ENCODE measurements around the gene VPS37D. TPM values are rescaled to one million over a fixed set of nuclear protein-coding genes. Genes with fewer than 3 reads are reported as not detected.
A peak's percentile ranks its signal among the peaks of the same experiment; 100 is the strongest.

The VPS37D gene
- total and polyA plus RNA-seq, 2 donors (not counting 1 experiment from before 2014, with no cell fraction given) = 0.10 to 0.71 TPM

- Mint-ChIP-seq H3K4me1 (peaks cover 37% of the 10 kb centered on the region), H3K9me3 (ENCODE audit: insufficient read depth) (no peaks in the 10 kb centered on the region), H3K4me3 (peak overlapping the region; percentile 44), H3K27ac (no peak overlapping the region), H3K27me3 (no peaks in the 10 kb centered on the region)
- ChIA-PET CTCF (interaction anchor here (1.8 kb wide), 1 partner anchor 40 kb away, joined by 6 read pairs; no protein-coding TSS in a partner anchor), POLR2A (no interaction called here)
- Histone ChIP-seq H3K4me1 (ENCODE audit: control insufficient read depth in 2 of 2, insufficient read depth in 2 of 2, low read length in 2 of 2) (peaks cover 21 to 25% of the 10 kb centered on the region in 2 donors), H2AFZ (ENCODE audit: insufficient read depth, low read depth, low read length, poor library complexity, severe bottlenecking) (no peak overlapping the region), H3K27ac (ENCODE audit: low read length in 2 of 2) (no peak overlapping the region), H4K20me1 (ENCODE audit: control insufficient read depth, insufficient read depth, low read length, poor library complexity, severe bottlenecking) (peaks cover 45% of the 10 kb centered on the region), H3K79me2 (ENCODE audit: control insufficient read depth, insufficient read depth, low read length) (peaks cover 75% of the 10 kb centered on the region), H3K9me3 (ENCODE audit: control extremely low read depth in 1 of 3, control insufficient read depth in 2 of 3, insufficient read depth in 1 of 3, low read length in 2 of 3) (no peaks in the 10 kb centered on the region), H3K4me3 (ENCODE audit: control extremely low read depth in 1 of 5, extremely low read depth in 1 of 5, insufficient read depth in 1 of 5, low read depth in 2 of 5, low read length in 4 of 5) (no peak overlapping the region), H3K9ac (ENCODE audit: low read length) (no peak overlapping the region), H3K4me2 (replicated peaks; ENCODE audit: low read depth, low read length, poor library complexity, severe bottlenecking) (no peak overlapping the region), H3K36me3 (replicated peaks in 1 of 2; ENCODE audit: control extremely low read depth in 1 of 2, control insufficient read depth in 1 of 2, extremely low read depth in 1 of 2, insufficient read depth in 2 of 2, low read length in 1 of 2) (peaks cover 0 to 27% of the 10 kb centered on the region in 2 experiments), H3K27me3 (replicated peaks in 1 of 4; ENCODE audit: control extremely low read depth in 1 of 4, control insufficient read depth in 3 of 4, insufficient read depth in 4 of 4, low read length in 3 of 4) (no peaks in the 10 kb centered on the region)
- WGBS (ENCODE audit: insufficient coverage) = 99% methylated on average over 15 of the region's 18 CpGs
- DNase-seq (no peak), ATAC-seq (ENCODE audit: low read depth) (no peak)
- TF ChIP-seq CTCF (IDR thresholded peaks at IDR 0.05) (no peak), EZH2 (IDR thresholded peaks at IDR 0.05; ENCODE audit: borderline replicate concordance, insufficient read depth, low read depth, low read length, poor library complexity, severe bottlenecking) (no peak)
- intact Hi-C loops (cut with micrococcal nuclease) = loop anchor here (10.0 kb wide), 2 partner anchors 569 to 1839 kb away; partner anchors contain the start of gene RFC2
Observed at GRCh38 chr7:73685311-73685710, 17.7 kb downstream of the VPS37D start.

DNA sequence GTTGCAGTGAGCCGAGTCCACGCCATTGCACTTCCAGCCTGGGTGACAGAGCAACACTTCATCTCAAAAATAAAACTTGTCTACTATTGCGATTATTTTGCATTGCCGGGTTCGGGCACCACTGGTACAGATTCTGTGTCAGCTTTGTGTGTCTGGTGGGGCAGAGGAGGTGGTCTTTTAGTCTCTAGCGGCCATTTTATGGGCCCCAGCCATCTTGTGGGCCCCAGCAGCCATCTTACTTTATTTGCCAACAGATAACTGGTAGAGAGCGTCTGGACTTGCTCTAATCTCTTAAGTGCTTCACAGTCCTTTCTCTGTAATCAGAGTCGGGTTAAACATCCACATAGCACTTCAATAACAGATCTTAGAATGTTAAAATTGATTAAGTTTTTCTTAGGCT, 20.7 kb downstream of the VPS37D start:
- ATAC-seq (ENCODE audit: low read depth) (no peak), DNase-seq (no peak)
- CTCF ChIA-PET = no interaction called here
- Mint-ChIP-seq H3K4me1 (peaks cover 19% of the 10 kb centered on the region), H3K27ac (no peak overlapping the region), H3K4me3 (no peak overlapping the region), H3K9me3 (ENCODE audit: insufficient read depth) (no peaks in the 10 kb centered on the region), H3K27me3 (no peaks in the 10 kb centered on the region)
- H4K20me1 ChIP-seq (ENCODE audit: control insufficient read depth, insufficient read depth, low read length, poor library complexity, severe bottlenecking) = peaks cover 43% of the 10 kb centered on the region
- no peaks in the 10 kb centered on the region for H3K27me3 ChIP-seq (replicated peaks in 1 of 4; ENCODE audit: control extremely low read depth in 1 of 4, control insufficient read depth in 3 of 4, insufficient read depth in 4 of 4, low read length in 3 of 4)
- no peak overlapping the region for H3K27ac ChIP-seq (ENCODE audit: low read length in 2 of 2)
- TF ChIP-seq CTCF (IDR thresholded peaks at IDR 0.05) = no peak
- no peak for TF ChIP-seq EZH2 (IDR thresholded peaks at IDR 0.05; ENCODE audit: borderline replicate concordance, insufficient read depth, low read depth, low read length, poor library complexity, severe bottlenecking)
- peaks cover 46% of the 10 kb centered on the region for H3K79me2 ChIP-seq (ENCODE audit: control insufficient read depth, insufficient read depth, low read length)
- no peak overlapping the region for H3K4me2 ChIP-seq (replicated peaks; ENCODE audit: low read depth, low read length, poor library complexity, severe bottlenecking)
- intact Hi-C loops (cut with micrococcal nuclease) = loop anchor here (10.0 kb wide), 2 partner anchors 567 to 1837 kb away; partner anchors contain the start of gene RFC2
- POLR2A ChIA-PET = no interaction called here
- peaks cover 0 to 51% of the 10 kb centered on the region in 2 experiments for H3K36me3 ChIP-seq (replicated peaks in 1 of 2; ENCODE audit: control extremely low read depth in 1 of 2, control insufficient read depth in 1 of 2, extremely low read depth in 1 of 2, insufficient read depth in 2 of 2, low read length in 1 of 2)
- H3K9ac ChIP-seq (ENCODE audit: low read length) = no peak overlapping the region
- no peaks in the 10 kb centered on the region for H3K9me3 ChIP-seq (ENCODE audit: control extremely low read depth in 1 of 3, control insufficient read depth in 2 of 3, insufficient read depth in 1 of 3, low read length in 2 of 3)
- peaks cover 5 to 10% of the 10 kb centered on the region in 2 donors for H3K4me1 ChIP-seq (ENCODE audit: control insufficient read depth in 2 of 2, insufficient read depth in 2 of 2, low read length in 2 of 2)
- no peak overlapping the region for H3K4me3 ChIP-seq (ENCODE audit: control extremely low read depth in 1 of 5, extremely low read depth in 1 of 5, insufficient read depth in 1 of 5, low read depth in 2 of 5, low read length in 4 of 5)
- WGBS (ENCODE audit: insufficient coverage) = 100% methylated on average over 3 of the region's 8 CpGs
- H2AFZ ChIP-seq (ENCODE audit: insufficient read depth, low read depth, low read length, poor library complexity, severe bottlenecking) = no peak overlapping the region
